Measurements from ENCODE around the gene NPHS1. TPM values are rescaled to one million over a fixed set of nuclear protein-coding genes. Genes with fewer than 3 reads are reported as not detected.

The NPHS1 gene
- polyA plus RNA-seq, 1 donor from 2014 or later: 0.05 TPM

DNA sequence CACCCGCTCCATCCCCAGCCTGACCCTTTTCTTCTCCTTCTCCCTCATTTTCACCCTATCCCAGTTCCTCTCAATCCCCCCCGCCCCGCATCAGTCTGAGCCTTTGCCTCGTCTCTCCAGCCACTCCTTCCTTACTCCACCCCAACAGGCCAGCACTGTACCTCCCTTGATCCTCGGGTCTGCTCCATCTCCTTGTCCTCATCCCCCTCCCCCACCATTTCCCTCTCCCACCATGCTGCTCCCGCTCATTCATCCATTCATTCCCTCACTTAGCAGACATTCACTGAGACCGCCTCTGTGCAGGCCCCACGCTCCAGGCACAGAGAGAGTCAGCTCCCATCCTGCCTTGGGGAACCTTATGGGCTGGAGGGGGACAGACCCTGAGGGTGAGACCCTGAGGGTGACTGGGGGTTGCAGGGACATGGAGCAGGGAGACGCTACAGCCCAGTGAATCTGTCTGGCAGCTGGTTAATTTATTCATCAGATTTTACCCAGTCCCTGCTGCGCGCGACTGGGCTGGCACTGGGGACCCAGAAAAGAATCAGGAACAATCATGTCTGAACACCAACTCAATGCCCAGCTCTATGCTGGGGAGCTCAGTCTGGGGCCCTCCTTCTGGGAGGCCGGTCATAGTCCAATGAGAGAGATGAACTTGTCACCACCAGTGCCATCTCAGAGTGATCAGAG, 76.1 kb downstream of the NPHS1 start:
- Histone ChIP-seq H3K27ac (ENCODE audit: low read length) (peak overlapping the region; percentile 79), H2AFZ (ENCODE audit: low read depth, low read length) (peak overlapping the region; percentile 3), H4K20me1 (ENCODE audit: insufficient read depth) (no peaks in the 10 kb centered on the region), H3K79me2 (replicated peaks; ENCODE audit: insufficient read depth, low read length) (peaks cover 25% of the 10 kb centered on the region), H3K4me2 (ENCODE audit: low read length) (peak overlapping the region; percentile 99), H3K9me3 (ENCODE audit: low read length) (no peaks in the 10 kb centered on the region), H3K9ac (ENCODE audit: low read length) (peak overlapping the region; percentile 93), H3F3A (ENCODE audit: insufficient read depth, low read length, poor library complexity, severe bottlenecking) (no peaks in the 10 kb centered on the region), H3K27me3 (ENCODE audit: insufficient read depth, low read depth, low read length) (no peaks in the 10 kb centered on the region), H3K36me3 (ENCODE audit: insufficient read depth, low read length) (no peaks in the 10 kb centered on the region), H3K4me3 (ENCODE audit: low read length) (peak overlapping the region; percentile 86), H3K9me2 (ENCODE audit: insufficient read depth, low read length) (no peaks in the 10 kb centered on the region)
- TF ChIP-seq MXI1 (conservative IDR thresholded peaks at IDR 0.05; ENCODE audit: poor library complexity, severe bottlenecking) (peak; percentile 71), TAF1 (IDR thresholded peaks at IDR 0.05; ENCODE audit: low read depth) (peak; percentile 39), SMC3 (conservative IDR thresholded peaks at IDR 0.05; ENCODE audit: poor library complexity) (peak; percentile 22), EZH2 (IDR thresholded peaks at IDR 0.05; ENCODE audit: borderline replicate concordance, insufficient read depth, low read length, poor library complexity, severe bottlenecking) (no peak)

Small RNA genes within 50 kb of the gene (small RNA-seq; reads per million reads assigned to genes)
- gene RN7SL402P: 0 reads per million in 3 experiments

Other genes starting within 250 kb of the NPHS1 start
- 13.1 and 14.4 TPM in 2 replicates for gene HAUS5, start 239.8 kb downstream of the NPHS1 start, polyA plus RNA-seq
- 58.5 and 73.5 TPM in 2 replicates for gene RBM42, start 223.5 kb downstream of the NPHS1 start, polyA plus RNA-seq
- 0.58 TPM in 1 of 2 replicates, not detected in the other for gene ETV2, start 210.8 kb downstream of the NPHS1 start, polyA plus RNA-seq
- gene COX6B1, start 204.2 kb downstream of the NPHS1 start, polyA plus RNA-seq: 860 and 1,013 TPM in 2 replicates
- 0.26 TPM in 1 of 2 replicates, not detected in the other for gene UPK1A, start 186.0 kb downstream of the NPHS1 start, polyA plus RNA-seq
- gene ZBTB32, start 147.9 kb downstream of the NPHS1 start, polyA plus RNA-seq: not detected in 2 replicates
- gene KMT2B, start 134.5 kb downstream of the NPHS1 start, polyA plus RNA-seq: 9.0 and 15.8 TPM in 2 replicates
- gene IGFLR1, start 110.1 kb downstream of the NPHS1 start, polyA plus RNA-seq: 4.6 and 7.2 TPM in 2 replicates
- 54.7 and 57.0 TPM in 2 replicates for gene U2AF1L4, start 107.1 kb downstream of the NPHS1 start, polyA plus RNA-seq
- gene PSENEN, start 106.9 kb downstream of the NPHS1 start, polyA plus RNA-seq: 46.2 and 46.7 TPM in 2 replicates
- gene LIN37, start 103.9 kb downstream of the NPHS1 start, polyA plus RNA-seq: 25.7 and 37.2 TPM in 2 replicates
- gene HSPB6, start 95.5 kb downstream of the NPHS1 start, polyA plus RNA-seq: not detected in 2 replicates
- 1.2 and 1.5 TPM in 2 replicates for gene PROSER3, start 94.3 kb downstream of the NPHS1 start, polyA plus RNA-seq
- gene ARHGAP33, start 76.9 kb downstream of the NPHS1 start, polyA plus RNA-seq: 20.5 and 46.0 TPM in 2 replicates
- not detected in 2 replicates for gene PRODH2, start 39.7 kb downstream of the NPHS1 start, polyA plus RNA-seq
- gene KIRREL2, start 4.4 kb upstream of the NPHS1 start, polyA plus RNA-seq: 0.79 and 2.1 TPM in 2 replicates
- gene APLP1, start 16.1 kb upstream of the NPHS1 start, polyA plus RNA-seq: 390 and 407 TPM in 2 replicates
- 6.2 and 6.8 TPM in 2 replicates for gene NFKBID, start 48.0 kb upstream of the NPHS1 start, polyA plus RNA-seq
- not detected in 2 replicates for gene HCST, start 50.0 kb upstream of the NPHS1 start, polyA plus RNA-seq
- gene TYROBP, start 55.8 kb upstream of the NPHS1 start, polyA plus RNA-seq: not detected in 2 replicates
- 10.1 and 11.1 TPM in 2 replicates for gene LRFN3, start 83.9 kb upstream of the NPHS1 start, polyA plus RNA-seq
- gene SDHAF1, start 142.7 kb upstream of the NPHS1 start, polyA plus RNA-seq: 65.3 and 71.6 TPM in 2 replicates
- 0.16 and 0.19 TPM in 2 replicates for gene SYNE4, start 156.3 kb upstream of the NPHS1 start, polyA plus RNA-seq
- 45.6 and 63.2 TPM in 2 replicates for gene ALKBH6, start 161.7 kb upstream of the NPHS1 start, polyA plus RNA-seq
- gene CLIP3, start 180.4 kb upstream of the NPHS1 start, polyA plus RNA-seq: 5.6 and 7.8 TPM in 2 replicates
- 3.8 and 5.5 TPM in 2 replicates for gene THAP8, start 201.8 kb upstream of the NPHS1 start, polyA plus RNA-seq
- 0.35 and 0.84 TPM in 2 replicates for gene WDR62, start 202.4 kb upstream of the NPHS1 start, polyA plus RNA-seq

All from neural cell (in vitro differentiated cells).